Effector CD8-positive, alpha-beta T cell (primary cell): ENCODE results near the gene FAM229A.
"Not testable (repeated sequence)": the region's sequence is repeated elsewhere in the genome, so short reads cannot be mapped to it uniquely, and the experiment has no call there.

Experiments
- DNase-seq: peaks from one replicate; lab custom pipeline; 2025; lab: John Stamatoyannopoulos, UW
- total RNA-seq, 4 experiments: gene quantifications; one replicate each; lab custom pipeline; 2026; lab: John Stamatoyannopoulos, UW

The FAM229A gene
- total RNA-seq: 9.5 to 25.9 (median 24.0) reads per million in 4 experiments

- no peak for DNase-seq
Measured at GRCh38 chr1:32362474-32363313, at the start of gene FAM229A, which contains the start of gene TSSK3. TSS of gene FAM229A (minus strand) at chr1:32362485. CDS start at chr1:32362091, 394 bp downstream. TSS of gene TSSK3 (plus strand) at chr1:32362539. CDS start at chr1:32362702, 163 bp downstream.

DNA sequence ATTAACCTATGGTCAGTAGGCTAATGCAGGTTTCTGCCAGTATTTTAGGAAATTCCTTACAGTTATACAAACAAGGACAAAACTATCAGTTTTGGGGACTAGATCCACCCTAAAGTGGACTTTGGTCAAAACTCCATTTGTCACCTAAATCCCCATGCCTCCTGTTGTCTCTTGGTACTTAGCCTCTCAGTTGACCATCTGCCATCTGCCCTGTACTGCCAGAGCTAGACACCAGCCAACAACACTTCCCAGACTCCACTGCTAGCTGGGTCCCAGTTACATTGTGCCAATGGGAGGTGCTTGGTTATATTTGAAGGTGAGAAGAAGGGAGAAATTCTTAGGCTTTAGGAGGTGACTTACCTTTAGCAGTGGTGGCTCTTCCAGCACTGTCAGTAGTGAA is 49.0 kb upstream of the FAM229A start:
- no peak for DNase-seq

DNA sequence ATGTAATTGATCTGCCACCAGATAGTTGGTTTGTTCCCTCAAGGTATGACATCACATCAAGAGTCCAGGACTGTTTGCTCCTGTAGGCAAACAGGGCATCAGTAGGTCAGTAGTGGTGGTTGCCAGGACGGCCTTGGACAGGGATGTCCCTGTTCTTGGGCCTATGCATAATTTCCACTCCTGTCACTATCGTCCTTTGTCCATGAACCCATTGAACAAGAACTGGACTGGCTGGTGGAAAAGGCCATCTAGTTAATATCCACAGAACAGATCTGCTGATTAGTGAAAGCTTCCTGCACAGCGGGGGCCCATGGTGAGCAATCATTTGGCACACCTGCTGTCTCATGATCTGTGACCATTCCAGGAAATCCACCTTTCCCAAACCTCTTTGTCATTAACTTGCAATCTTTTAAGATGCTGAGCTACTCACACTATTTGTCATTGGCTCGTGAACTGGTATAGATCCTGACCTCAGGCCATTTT is 44.4 kb upstream of the FAM229A start:
- no peak for DNase-seq

- no peak for DNase-seq
Measured at GRCh38 chr1:32405672-32406467, 43.6 kb upstream of the FAM229A start.

- DNase-seq: no peak
Measured at GRCh38 chr1:32404946-32405345, 42.7 kb upstream of the FAM229A start.

- DNase-seq: peak; percentile 40
Measured at GRCh38 chr1:32400876-32401631, 38.8 kb upstream of the FAM229A start.

- DNase-seq: no peak
Measured at GRCh38 chr1:32399843-32400242, 37.6 kb upstream of the FAM229A start.

- no peak for DNase-seq
Measured at GRCh38 chr1:32398401-32398800, 36.1 kb upstream of the FAM229A start.

- not testable (repeated sequence) for DNase-seq
Measured at GRCh38 chr1:32396524-32396923, 34.2 kb upstream of the FAM229A start.

- DNase-seq: no peak
Measured at GRCh38 chr1:32394890-32395432, 32.7 kb upstream of the FAM229A start.

- DNase-seq: peak; percentile 93
Measured at GRCh38 chr1:32394141-32394889, 32.0 kb upstream of the FAM229A start, which contains the start of gene BSDC1. TSS of gene BSDC1 (minus strand) at chr1:32394441. CDS start at chr1:32394414, 27 bp downstream.

DNA sequence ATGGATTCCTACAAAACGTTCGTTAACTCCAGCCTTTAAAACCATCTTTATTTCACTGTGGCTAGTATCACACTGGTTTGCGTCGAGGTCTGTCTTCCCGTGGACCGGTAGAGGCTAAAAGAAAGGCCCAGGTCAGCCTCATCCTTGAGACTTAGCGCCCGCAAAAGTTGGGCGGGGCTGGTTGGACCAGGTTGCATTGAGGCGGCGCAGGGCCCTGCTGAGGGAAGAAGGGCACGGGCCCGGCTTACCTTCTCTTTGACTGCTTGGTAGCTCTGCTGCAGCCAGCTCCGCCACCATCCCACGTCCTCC is 31.5 kb upstream of the FAM229A start:
- no peak for DNase-seq

DNA sequence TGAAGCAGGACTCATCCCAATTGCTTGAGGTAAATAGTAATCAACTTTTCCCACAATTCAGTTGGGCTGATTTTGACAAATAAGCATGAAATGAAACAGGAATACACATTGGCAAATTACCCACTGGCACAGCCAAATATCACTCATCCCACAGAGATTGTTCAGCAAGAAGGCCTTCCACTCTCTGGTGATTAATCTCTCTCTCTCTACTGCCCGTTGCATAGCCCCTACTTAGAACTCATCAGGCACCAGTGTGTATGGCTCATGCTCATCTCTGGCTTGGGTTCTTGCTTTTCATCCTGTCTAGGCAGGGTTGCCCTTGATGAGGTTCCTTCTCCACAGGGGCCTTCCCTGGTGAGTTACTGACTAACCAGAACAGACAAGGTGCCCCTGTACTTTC is 30.9 kb upstream of the FAM229A start:
- no peak for DNase-seq

DNA sequence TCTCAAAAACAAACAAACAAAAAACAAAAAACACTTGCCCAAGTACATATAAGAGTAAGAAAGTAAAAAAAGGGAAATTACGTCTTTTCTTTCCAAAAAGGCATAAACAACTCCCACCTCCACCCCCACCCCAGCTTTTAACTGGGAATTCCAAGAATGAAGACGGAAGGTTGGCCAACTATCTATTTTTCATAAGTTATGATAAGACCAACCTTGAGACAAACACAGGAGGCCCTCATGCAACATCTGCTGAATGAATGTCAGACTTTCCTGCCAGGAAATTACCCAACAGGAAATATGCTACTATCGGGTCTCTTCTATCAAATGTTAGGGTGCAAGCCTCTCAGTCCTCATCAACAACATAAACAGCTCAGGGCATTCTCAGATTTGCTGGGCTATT is 30.0 kb upstream of the FAM229A start:
- no peak for DNase-seq

GRCh38 chr1:32390904-32391870 is 28.9 kb upstream of the FAM229A start:
- DNase-seq: no peak

GRCh38 chr1:32388641-32389040 is 26.4 kb upstream of the FAM229A start:
- DNase-seq: no peak

- no peak for DNase-seq
Measured at GRCh38 chr1:32386676-32387392, 24.5 kb upstream of the FAM229A start.

GRCh38 chr1:32380057-32380456 is 17.8 kb upstream of the FAM229A start:
- DNase-seq: no peak
